Glomerular visceral epithelial cell (primary cell): ENCODE data around the gene CNPY1.
"Not testable (repeated sequence)": the region's sequence is repeated elsewhere in the genome, so short reads cannot be mapped to it uniquely, and the experiment has no call there.

Experiments
- DNase-seq: peaks from one replicate; pipeline ENCODE4 v3.0.0-alpha.2; 2016; ENCODE audit errors: extremely low spot score

The CNPY1 gene

DNA sequence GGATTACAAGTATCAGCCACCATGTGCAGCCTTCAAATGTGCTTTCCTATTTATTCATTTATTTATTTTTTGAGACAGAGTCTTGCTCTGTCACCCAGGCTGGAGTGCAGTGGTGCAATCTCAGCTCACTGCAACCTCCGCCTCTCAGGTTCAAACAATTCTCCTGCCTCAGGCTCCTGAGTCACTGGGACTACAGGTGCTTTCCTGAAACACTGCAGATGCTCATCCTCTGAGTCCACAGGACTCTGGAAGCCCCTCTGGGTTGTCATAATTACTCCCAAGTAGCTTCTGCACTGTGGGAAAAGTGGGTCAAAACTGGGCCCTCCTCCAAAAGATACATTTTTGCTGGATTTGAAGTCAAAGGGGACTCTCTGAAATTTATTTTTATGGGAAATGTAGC, at the start of gene CNPY1:
Gene CNPY1 (minus strand): TSS at position 111 of the 400 bp plus-strand sequence. CDS start 630 bp downstream, outside the sequence.
- not testable (repeated sequence) for DNase-seq

DNA sequence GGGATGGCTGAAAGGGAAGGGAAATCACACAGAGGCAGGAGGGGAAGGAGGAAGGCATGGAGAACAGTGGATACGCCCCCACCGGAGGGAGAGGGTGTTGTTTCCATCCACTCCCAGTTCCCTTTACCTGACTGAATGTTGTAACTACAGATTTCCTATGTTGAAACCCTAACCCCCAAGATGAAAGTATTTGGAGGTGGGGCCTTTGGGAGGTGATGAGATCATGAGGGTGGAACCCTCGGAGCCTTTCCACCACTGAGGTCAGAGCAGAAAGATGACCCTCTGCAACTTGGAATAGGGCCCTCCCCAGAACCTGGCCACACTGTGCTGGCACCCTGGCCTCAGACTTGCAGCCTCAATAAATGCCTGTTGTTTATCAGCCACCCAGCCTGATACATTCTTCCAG, 48.6 kb upstream of the CNPY1 start:
- DNase-seq: no peak

DNA sequence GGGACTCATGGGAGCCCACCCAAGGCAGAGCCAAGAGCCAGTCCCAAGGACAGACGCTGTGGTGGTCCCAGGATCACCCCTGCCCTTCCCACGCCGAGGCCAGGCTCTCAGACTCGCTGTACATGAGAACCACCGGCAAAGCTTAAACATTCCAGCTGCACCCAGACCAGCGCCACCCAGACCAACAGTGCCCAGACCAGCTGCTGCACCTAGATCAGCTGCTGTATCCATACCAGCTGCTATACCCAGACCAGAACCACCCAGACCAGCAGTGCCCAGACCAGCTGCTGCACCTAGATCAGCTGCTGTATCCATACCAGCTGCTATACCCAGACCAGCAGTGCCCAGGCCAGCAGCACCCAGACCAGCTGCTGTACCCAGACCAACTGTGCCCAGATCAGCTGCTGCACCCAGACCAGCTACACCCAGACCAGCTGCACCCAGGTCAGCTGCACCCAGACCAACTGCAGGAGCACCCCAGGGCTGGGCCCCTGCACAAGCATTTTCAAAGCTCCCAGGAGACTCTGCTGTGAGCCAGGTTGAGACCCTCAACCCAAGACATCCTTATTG, 47.9 kb upstream of the CNPY1 start:
- DNase-seq: no peak

DNA sequence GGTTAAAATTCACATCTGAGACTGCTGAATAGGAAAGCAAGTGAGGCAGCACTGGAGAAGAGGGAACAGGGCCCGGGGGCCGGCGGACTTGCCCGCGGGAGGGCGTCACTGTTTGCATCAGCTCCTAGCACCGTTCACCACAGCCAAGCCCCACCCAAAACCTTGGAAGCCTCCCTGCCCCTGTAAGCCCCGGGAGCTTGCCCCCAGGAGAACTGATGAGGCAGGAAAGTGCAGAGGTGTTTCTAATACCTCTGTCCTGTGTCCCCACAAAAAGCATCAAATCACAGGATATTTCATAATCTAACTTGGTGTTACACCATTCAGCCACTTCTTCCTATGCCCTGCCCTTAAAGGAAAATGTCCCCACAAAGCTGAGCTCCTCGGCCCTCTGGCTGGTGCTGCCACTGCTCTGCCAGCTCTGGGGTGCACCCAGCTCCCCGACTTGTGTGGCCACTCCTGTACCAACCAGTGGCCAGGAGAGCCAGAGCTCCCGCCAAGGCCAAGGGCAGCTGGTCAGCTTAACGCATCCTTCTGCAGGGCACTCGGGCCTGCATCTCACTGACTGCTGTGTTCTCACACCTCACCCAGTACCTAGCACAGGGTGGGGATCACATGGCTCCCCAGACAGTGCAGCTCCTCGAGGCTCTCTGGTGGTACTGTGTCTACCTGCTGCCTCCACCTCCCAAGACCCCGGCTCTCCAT, 47.3 kb upstream of the CNPY1 start:
- DNase-seq: no peak

DNA sequence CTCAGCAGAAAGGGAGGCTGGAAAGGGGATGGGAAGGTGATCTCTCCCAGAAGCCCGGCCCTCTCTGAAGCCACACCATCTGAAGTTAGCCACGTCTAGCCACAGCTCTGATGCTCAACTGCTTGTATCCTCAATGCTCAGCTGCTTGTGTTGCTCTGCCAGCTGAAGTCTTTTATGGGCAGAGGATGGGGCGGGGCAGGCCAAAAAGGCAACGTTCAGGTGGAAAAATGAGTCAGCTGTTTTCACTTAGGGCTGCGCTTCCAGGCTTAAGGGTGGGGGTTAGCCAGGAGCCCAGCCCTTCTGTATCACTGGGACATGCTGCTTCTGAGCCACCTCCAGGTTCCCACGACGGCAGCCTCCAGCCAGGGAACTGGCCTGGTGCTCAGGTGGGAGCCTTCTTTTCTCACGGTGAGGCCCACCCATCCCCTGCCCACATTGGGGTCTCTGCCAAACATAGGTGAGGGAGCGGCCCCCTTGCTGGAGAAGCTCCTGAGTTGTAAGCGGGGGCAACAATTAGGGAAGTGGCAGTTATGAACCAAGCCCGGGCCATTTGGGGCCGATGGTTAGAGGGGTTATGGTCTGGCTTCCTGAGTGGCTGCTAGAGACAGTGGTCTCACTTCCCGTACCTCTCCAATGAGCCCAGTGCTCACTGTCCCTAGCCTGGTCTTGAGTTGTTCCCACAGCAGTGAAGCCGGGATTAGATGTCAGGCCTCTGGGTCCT, 44.9 kb upstream of the CNPY1 start:
- DNase-seq: no peak

DNA sequence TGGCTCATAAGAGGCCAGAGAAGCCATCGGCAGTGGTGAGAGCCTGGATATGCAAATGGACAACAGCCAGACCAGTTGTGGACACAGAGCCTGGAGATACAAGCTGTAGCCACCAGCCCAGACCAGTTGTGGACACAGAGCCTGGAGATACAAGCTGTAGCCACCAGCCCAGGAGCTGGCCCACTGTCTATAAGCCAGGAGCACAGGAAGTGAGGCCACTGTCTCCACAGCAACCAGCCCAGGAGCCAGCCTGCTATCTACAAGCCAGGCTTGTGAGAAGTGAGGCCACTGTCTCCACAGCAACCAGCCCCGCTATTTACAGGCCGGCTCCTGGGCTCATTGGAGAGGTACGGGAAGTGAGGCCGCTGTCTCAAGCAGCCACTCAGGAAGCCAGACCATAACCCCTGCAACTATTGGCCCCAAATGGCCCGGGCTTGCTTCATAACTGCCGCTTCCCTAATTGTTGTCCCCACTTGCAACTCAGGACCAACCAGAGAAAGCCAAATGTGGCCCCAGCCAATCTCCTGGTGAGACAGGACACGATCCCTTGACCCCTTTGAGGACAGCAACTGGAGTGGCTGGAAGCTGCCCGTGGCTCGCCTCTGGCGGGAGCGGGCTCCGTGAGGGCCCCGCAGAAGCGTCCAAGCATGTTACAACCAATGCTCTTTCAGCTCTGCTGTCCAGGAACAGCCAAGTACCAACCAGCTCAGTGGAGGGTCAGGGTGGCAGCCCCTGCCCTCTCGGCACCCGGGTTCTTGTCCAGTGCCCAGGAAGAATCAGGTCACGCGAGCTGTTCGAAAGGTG, 44.1 kb upstream of the CNPY1 start:
- no peak for DNase-seq

DNA sequence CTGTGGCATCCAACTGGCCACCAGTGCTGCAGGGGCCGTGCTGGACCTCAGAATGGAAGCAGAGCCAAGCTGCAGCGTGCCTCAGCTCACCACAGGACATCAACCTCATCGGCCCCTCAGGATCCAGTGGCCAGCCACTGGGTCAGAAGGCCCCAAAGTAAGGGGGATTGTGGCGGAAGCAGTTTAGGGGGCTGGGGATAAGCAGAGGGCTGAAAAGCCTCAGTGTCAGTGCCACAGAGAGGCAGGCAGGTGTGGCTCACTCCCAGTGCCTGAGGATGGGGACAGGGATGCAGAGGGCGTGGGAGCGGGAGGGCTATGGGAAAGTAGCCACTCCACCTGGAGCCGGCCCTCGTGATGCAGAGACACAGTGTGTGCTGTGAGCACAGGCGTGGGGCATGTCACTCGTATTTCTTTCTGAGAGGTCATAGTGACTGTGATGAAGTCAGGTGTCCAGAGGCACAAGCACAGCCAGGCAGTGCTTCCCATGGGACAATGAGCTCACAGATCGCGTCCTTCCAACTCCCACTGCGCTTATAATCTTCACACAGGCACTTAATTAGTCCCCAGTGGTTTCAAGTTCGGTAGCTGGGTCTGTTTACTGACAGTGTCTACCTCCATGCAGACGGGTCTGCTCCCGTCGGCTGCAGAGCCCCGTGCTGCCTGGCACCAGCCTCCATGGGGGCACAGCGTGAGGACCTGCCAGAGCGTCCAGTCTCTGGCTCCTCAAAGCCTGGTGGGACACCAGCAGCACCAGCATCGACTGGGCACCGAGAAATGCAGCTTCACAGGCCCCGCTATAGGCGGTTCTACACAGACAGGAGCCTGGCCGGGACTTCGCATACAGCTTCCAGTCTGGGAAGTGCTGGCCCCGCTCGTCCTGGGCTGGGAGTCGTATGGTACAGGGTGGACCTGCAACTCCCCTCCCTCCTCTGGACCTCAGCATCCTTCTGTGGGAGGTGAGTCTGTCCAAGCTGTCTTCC, 42.9 kb upstream of the CNPY1 start:
- DNase-seq: no peak

DNA sequence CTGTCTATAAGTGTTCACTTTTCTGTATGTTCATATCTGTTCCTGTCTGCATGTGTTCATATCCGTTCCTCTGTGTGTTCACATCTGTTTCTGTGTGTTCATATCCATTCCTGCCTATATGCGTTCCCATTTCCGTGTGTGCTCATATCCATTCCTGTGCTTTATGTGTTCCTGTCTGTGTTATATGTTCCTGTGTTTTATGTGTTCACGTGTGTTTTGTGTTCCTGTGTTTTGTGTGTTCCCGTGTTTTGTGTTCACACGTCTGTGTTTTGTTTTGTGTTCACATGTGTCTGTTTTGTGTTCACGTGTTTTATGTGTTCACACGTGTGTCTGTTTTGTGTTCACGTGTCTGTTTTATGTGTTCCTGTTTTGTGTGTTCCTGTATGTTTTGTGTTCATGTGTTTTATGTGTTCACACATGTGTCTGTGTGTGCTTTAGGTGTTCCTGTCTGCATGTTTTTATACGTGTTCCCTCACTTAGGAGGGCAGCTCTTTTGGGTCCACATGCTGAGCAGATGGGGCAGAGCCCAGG, 42.2 kb upstream of the CNPY1 start:
- no peak for DNase-seq

DNA sequence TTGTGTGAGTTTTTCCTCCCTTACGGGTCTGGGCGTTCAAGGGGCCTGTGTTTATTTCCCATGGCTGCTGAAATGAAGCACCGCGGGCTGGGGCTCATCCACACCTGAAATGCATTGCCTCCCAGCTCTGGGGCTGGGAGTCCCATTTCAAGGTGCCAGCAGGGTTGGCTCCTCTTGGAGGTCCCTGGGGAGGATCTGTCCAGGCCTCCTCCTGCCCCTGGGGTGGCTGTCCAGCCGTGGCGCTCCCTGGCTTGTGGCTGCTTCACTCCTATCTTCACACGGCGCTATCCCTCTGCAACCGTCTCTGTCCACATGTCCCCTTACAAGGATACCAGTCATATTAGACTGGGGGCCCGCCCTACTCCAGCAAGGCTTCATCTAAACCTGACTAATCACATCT, 41.1 kb upstream of the CNPY1 start:
- no peak for DNase-seq

DNA sequence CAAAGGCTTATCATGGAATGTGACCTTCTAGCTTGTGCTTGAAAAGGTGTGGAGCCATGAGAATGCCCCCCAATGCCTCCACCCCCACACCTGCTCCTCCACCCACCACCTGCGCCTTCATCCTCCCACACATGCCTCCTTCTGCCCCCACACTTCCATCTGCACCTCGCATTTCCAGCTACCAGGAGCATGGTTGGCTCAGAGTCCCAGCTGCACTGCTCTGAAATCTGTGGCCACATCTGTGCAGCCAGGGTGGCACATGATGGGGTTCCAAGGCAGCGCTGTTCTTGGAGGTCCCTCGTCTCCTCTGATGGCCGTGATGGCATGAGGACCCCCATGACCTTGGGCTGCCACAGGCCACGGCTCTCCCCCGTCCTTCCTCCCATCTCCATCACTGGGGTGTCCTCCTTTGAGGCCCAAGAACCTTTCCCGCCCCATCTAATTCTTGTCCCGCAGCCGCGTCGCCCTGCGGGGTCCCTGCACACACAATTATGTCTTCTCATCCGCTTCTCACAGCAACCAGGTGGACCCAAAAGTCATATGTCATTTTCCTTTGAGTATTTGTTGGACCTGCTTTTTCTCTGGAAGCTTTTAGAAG, 40.6 kb upstream of the CNPY1 start:
- no peak for DNase-seq

DNA sequence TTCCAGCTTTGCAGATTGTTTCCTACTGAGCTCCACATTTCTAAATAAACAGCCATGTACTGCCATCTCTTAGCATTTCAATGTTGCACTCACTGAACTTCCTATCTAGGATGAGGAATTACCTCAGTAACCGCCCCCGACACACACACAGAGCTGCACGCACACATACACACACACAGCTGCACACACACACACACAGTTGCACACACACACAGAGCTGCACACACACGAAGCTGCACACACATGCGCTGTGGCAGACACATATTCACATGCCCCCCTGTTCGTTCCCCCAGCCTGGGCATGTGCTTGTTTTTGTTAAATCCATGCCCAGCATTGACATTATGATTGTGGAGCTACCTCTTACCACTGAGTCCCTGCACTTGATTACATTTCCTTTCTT, 39.6 kb upstream of the CNPY1 start:
- no peak for DNase-seq

DNA sequence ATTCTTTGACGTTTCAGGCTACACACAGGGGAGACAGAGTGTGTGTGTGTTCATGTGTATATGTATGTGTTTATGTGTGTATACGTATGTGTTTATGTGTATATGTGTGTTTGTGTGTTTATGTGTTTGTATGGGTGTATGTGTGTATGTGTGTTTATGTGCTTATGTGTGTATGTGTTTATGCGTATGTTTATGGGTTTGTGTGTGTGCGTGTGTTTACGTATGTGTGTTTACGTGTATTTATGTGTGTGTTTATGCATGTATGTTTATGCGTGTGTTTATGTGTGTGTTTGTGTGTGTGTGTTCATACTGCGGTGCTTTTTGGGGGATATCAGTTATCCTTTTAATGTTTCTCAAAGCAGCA, 39.2 kb upstream of the CNPY1 start:
- DNase-seq: no peak

DNA sequence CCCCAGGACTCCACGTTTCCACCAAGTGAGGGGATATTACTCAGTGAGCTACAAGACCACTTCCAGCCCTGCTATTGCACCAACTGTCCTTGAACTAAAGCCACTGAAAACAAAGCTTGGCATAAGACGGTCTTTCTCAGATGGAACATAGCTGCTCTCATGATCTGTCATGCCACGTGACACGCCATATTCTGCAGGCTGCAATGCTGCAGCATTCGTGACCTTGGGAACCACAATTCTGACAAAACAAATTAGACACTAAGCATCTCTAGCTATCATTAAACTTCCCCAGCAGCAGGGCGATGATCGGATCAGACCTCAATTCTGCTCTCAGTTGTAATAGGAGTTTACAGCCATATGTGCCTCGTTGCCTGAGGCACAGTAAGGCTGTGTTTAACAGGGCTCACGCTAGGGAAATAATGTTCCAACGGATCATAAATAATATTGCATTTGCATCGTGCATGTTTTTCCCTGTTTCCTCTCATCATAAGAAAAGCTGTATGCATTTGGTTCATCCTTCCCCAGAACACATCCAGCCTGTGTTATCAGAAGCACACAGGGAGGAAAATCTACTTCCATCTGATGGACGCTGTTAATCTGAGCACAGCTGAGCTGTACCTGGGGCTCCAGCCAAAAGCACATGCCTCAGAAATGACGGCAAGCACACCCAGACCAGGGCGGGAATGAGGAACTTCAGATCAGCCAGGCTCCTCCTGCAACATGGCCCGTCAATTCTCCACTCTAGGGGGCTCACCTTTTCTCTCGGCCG, 38.6 kb upstream of the CNPY1 start:
- peak; percentile 17 for DNase-seq

DNA sequence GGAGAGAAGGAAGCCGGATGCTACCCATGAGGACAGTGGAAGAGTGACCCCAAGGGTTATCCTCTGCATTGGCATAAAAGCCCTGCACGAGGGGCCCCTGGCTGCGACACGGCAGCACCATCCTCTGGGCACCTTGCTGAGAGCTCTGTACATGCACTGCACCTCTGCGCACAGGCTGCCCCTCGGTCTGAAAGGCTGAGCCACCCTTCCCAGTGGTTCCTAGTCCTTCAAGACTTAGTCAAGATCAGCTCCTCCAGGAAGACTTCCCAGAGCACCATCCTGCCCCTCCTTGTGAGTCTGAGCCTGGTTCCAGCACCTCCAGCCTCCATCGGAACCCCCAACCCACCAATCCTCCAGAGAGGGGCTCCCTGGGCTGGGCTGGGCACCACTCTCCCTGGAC, 37.9 kb upstream of the CNPY1 start:
- DNase-seq: no peak

DNA sequence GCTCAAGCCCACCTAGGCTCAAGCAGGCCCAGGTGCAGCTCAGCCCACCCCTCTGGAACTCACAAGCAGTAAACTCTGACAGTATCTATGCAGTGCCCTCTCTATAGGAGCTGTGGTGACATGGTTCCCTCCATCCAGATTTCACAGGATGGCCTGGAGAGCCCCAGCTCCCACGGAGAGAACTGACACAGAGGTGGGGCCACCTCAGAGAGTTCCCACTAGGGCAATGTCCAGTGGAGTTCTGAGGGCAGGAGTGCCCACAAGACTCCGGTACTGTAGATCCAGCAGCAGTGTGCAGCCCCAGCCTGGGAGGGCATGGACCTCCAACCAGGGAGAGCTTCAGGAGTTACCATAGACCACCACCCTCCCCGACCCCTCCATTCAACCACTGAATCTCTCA, 37.3 kb upstream of the CNPY1 start:
- DNase-seq: no peak

DNA sequence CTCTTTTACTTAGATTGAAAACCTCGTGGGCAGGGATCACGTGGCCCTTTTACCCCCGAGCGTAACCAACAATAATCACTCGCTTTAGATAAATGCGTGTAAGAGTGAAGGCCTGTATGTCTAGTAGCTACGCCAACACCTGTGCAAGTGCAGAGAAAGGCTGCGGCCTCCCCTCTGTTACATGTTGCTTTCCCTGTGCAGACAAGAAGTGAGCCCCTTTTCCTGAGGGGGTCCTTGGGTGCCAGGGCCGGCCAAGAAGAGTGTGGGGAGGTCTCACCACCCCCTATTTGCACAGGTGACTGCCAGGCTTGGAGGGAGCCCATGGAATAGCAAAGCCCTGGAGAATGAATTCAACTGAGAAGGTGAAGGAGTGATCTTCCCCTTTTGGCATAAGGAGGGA, 35.6 kb upstream of the CNPY1 start:
- no peak for DNase-seq

DNA sequence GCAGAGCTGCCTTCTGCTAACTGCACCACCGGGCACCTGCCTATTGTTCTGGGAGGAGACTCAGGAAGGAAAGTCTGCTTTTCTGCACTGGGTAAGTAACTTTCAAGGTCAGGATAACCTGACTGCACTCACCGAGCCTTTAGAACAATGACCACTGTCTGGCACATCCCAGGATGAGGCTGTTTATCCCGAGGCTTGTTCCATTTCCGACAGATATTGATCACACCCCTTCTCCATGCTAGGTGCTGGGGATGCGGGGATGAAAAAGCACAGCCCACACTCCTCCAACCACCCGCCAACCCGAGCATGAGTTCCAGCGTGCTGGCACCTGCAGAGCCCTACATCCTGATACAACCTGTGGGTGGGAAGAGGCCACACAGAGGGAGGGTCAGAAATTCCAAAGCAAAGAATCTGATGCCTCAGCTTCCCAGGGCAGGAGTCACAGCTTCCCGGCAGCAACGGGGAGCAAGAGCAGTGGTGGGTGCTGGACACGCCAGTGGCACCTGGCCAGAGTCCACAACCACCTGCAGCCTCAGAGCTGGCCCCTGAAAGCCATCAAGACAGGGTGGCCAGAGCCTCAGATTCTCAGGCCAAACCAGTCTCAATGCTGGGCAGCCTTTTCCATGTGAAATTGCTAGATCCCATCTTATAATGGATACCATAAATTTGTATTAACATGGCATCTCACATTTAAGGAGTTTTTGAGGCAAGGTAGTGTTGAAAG, 34.9 kb upstream of the CNPY1 start:
- no peak for DNase-seq

DNA sequence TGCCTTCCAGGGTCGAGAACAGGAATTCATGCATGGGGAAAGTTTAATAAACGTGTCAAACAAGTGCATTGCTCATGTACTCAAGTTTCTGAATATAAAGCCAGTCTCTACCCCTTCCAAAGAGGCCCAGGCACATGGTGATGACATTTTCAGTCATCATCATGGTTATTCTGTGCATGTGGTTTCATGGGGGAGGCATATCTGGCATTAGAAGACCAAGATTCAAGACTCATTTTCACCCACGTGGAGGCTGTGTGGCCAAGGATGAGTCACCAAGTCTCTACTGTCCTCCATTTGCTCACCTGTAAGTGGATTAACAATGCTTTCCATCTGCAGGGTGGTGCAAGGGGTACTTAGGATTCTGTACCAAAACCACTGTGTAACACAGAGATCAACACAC, 34.0 kb upstream of the CNPY1 start:
- no peak for DNase-seq

DNA sequence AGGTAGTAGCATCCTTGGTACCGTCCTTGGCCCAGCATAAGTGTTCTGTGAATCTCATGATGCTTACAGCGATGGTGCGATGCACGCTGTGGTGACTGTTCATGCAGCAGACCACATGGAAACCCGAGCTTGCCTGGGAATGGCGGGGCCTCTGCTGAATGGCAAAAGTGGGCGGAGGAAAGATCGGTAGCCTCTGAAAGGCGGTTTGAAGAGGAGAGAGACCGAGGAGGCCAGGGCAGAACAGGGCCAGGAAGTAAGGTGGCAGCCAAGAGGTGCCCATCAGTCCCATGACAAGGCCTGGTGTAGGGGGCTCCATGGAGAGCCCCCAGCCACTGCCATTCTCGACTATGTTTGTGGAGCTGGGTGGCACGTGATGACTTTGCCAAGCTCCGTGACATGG, 33.2 kb upstream of the CNPY1 start:
- no peak for DNase-seq
